HEK293T (cell line): ENCODE data around the gene NEK1.

ENCODE experiments used
- BHLHE40 ChIP-seq: fragments of 450-650 bp; IDR thresholded peaks from 2 replicates; pipeline ENCODE4 v1.6.1; 2016; ENCODE audit warnings: mild to moderate bottlenecking, moderate library complexity, borderline replicate concordance
- ELF4 ChIP-seq: fragments of 450-650 bp; IDR thresholded peaks from 2 replicates; pipeline ENCODE4 v1.6.1; 2017; ENCODE audit warnings: antibody characterized with exemption
- FOXK2 ChIP-seq: fragments of 450-650 bp; IDR thresholded peaks from 2 replicates; pipeline ENCODE4 v1.6.1; 2016; ENCODE audit warnings: mild to moderate bottlenecking
- L3MBTL2 ChIP-seq: fragments of 450-650 bp; conservative IDR thresholded peaks from 2 replicates; pipeline ENCODE4 v1.6.1; 2016; ENCODE audit warnings: mild to moderate bottlenecking
- SP1 ChIP-seq: fragments of 450-650 bp; IDR thresholded peaks from 2 replicates; pipeline ENCODE4 v1.6.1; 2017

GRCh38 chr4:169492436-169493163 is 119.8 kb downstream of the NEK1 start:
- TF ChIP-seq ELF4, result no peak
- no peak for TF ChIP-seq BHLHE40
- TF ChIP-seq FOXK2, result no peak
- TF ChIP-seq L3MBTL2, result no peak
- no peak for TF ChIP-seq SP1
